Measurements from ENCODE around the gene COA7. TPM values are rescaled to one million over a fixed set of nuclear protein-coding genes. Genes with fewer than 3 reads are reported as not detected.

The COA7 gene
- total and polyA plus RNA-seq, 2 of the 8 experiments (the other 6 are each of a cell fraction or from before 2014, with no cell fraction given) = 23.2 to 61.8 TPM

DNA sequence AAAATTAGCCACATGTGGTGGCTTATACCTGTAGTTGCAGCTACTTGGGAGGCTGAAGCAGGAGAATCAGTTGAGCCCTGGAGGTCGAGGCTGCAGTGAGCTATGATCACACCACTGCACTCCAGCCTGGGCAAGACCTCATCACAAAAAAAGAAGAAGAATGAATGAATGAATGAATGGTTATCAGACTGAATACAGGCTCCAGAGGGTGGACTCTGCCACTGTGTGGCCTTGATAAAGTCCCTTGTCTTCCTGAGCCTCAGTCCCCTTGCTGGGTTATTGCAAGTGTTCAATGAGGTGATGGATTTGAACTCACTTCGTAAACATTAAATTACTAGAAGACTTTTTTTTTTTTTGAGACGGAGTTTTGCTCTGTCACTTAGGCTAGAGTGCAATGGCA, 40.4 kb downstream of the COA7 start (continued):
- TF ChIP-seq CHD7 (IDR thresholded peaks at IDR 0.05; ENCODE audit: insufficient replicate concordance, low read length) (no peak), SIRT6 (IDR thresholded peaks at IDR 0.05; ENCODE audit: low read length) (no peak), FOSL1 (IDR thresholded peaks at IDR 0.05; ENCODE audit: insufficient read depth, low read depth, low read length) (no peak), SP1 (IDR thresholded peaks at IDR 0.05; ENCODE audit: low read depth, low read length) (no peak), POU5F1 (IDR thresholded peaks at IDR 0.05; ENCODE audit: low read depth, low read length) (no peak), CBX5 (IDR thresholded peaks at IDR 0.05; ENCODE audit: low read depth, low read length) (no peak), NANOG (IDR thresholded peaks at IDR 0.05; ENCODE audit: insufficient read depth, low read depth, low read length, poor library complexity, severe bottlenecking) (no peak)
